Measurements from ENCODE around the gene IQCM.

GRCh38 chr4:149353241-149353640 is 462.4 kb downstream of the IQCM start:
- TF ChIP-seq CTCF (IDR thresholded peaks at IDR 0.05 in 8 of 11, conservative IDR thresholded peaks at IDR 0.05 in 3 of 11) (no peak), POLR2AphosphoS5 (IDR thresholded peaks at IDR 0.05) (no peak)

Data from spleen (tissue), 7 donors.